Kidney (tissue), 14 donors: ENCODE measurements around the gene KIF3A. TPM values are rescaled to one million over a fixed set of nuclear protein-coding genes. Genes with fewer than 3 reads are reported as not detected.

ENCODE experiments used
- DNase-seq, 5 donors: peaks; one replicate each; pipeline ENCODE4 v3.0.0-alpha.2; 2013 to 2020
- FAIRE-seq: peaks from 2 replicates; lab custom pipeline; 2012; peaks lifted over from hg19 to GRCh38; lab: Jason Lieb, UNC
- H3K27ac ChIP-seq, 2 donors: one replicate each; pipeline ENCODE4 v1.7.0; 2013; ENCODE audit warnings: low read depth in 2 of 2, low read length in 2 of 2, inconsistent platforms in 1 of 2
- H3K27me3 ChIP-seq: one replicate; pipeline ENCODE4 v1.7.1; 2013; ENCODE audit warnings: low read length, inconsistent platforms; ENCODE audit not compliant: control insufficient read depth, insufficient read depth
- H3K36me3 ChIP-seq, 3 donors: one replicate each; pipeline versions ENCODE4 v1.7.0 to v1.7.1; 2013; ENCODE audit warnings: low read length in 3 of 3, control low read depth in 1 of 3, inconsistent platforms in 1 of 3; ENCODE audit not compliant: insufficient read depth in 3 of 3, control insufficient read depth in 2 of 3
- H3K4me1 ChIP-seq, 3 donors: one replicate each; pipeline versions ENCODE4 v1.7.0 to v1.7.1; 2013; ENCODE audit warnings: low read length in 3 of 3, inconsistent platforms in 1 of 3, low read depth in 1 of 3; ENCODE audit not compliant: control insufficient read depth in 2 of 3, insufficient read depth in 2 of 3
- H3K4me3 ChIP-seq, 3 donors: one replicate each; pipeline versions ENCODE4 v1.7.0 to v1.8.1; 2013; ENCODE audit warnings: low read length in 3 of 3, control low read depth in 1 of 3, inconsistent platforms in 1 of 3
- H3K9ac ChIP-seq, 3 donors: one replicate each; pipeline versions ENCODE4 v1.7.0 to v1.7.1; 2013; ENCODE audit warnings: low read length in 3 of 3, control low read depth in 1 of 3, inconsistent platforms in 1 of 3
- H3K9me3 ChIP-seq, 3 donors: one replicate each; pipeline versions ENCODE4 v1.7.0 to v1.7.1; 2013; ENCODE audit warnings: low read length in 3 of 3, control low read depth in 1 of 3, inconsistent platforms in 1 of 3; ENCODE audit not compliant: control insufficient read depth in 2 of 3, insufficient read depth in 1 of 3
- intact Hi-C: fragments of 100-400 bp; cut with DNase I; formaldehyde crosslinking; loops from one replicate; pipeline ENCODE4 v1.11.1; 2022
- polyA plus RNA-seq: library from polyadenylated mRNA; stranded (reverse); fragments of 350-450 nt; fragmentation: Illumina TruSeq; extraction: RNeasy Lipid Tissue Mini Kit (QIAGEN cat#74804); gene quantifications from one replicate; pipeline ENCODE4 v1.2.3, GENCODE V29; 2014; ENCODE audit warnings: low read depth, low replicate concordance; ENCODE audit not compliant: insufficient read depth
- total RNA-seq: library from RNA; stranded (reverse); fragmentation: NEBNext Ultra II Directional; extraction: Animal tissue kit (Norgen Biotek cat#: 25700); gene quantifications from one replicate; pipeline ENCODE4 v1.2.1, GENCODE V29; 2021
- TF ChIP-seq, protein P1 (sequence below): IDR thresholded peaks from 3 replicates; pipeline ENCODE4 v1.5.1; 2012; ENCODE audit warnings: mild to moderate bottlenecking, moderate library complexity, borderline replicate concordance; ENCODE audit not compliant: insufficient read depth; ENCODE audit errors: extremely low read depth
- donor health status: control.
- donor health status: control.
- donor health status: control.
- donor health status: control.
- donor health status: control.
- donor health status: DM: yes; HTN: yes; CAD: no.
- donor health status: Normal renal cell carcinoma (clear cell type).

Gene KIF3A
- total and polyA plus RNA-seq, 2 donors from 2014 or later = 7.1 to 13.9 TPM

DNA sequence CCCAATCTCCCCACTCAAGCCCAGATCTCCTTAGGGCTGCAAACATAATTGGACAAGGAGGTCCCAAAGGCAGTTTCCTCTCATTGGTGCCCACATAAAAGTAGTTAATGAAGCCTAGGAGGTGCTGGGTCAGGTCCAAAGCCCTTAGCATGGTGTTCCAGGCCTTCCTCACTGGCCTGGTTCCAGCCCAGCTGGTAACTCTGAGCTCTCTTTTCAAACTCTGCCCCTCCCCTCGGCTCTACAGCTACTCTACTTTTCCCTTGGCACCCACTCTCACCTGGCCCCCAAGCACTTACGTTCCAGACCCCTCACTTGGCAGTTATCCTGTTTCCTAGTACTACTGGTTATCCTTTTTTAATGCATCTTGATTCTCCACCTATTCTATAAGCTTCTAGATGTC, 29.8 kb upstream of the KIF3A start:
- no peaks in the 10 kb centered on the region for H3K9me3 ChIP-seq
- H3K27ac ChIP-seq = no peak overlapping the region
- intact Hi-C loops = no loop called here
- H3K4me3 ChIP-seq = no peak overlapping the region
- peaks cover 0 to 26% (median 23%) of the 10 kb centered on the region in 3 donors for H3K4me1 ChIP-seq
- DNase-seq (peak in 1 of 5 donors; percentile 22), FAIRE-seq (no peak)
- no peaks in the 10 kb centered on the region for H3K27me3 ChIP-seq
- TF ChIP-seq, protein P1, sequence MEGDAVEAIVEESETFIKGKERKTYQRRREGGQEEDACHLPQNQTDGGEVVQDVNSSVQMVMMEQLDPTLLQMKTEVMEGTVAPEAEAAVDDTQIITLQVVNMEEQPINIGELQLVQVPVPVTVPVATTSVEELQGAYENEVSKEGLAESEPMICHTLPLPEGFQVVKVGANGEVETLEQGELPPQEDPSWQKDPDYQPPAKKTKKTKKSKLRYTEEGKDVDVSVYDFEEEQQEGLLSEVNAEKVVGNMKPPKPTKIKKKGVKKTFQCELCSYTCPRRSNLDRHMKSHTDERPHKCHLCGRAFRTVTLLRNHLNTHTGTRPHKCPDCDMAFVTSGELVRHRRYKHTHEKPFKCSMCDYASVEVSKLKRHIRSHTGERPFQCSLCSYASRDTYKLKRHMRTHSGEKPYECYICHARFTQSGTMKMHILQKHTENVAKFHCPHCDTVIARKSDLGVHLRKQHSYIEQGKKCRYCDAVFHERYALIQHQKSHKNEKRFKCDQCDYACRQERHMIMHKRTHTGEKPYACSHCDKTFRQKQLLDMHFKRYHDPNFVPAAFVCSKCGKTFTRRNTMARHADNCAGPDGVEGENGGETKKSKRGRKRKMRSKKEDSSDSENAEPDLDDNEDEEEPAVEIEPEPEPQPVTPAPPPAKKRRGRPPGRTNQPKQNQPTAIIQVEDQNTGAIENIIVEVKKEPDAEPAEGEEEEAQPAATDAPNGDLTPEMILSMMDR = no peak
- peaks cover 2 to 17% (median 14%) of the 10 kb centered on the region in 3 donors for H3K36me3 ChIP-seq
- H3K9ac ChIP-seq = no peak overlapping the region

DNA sequence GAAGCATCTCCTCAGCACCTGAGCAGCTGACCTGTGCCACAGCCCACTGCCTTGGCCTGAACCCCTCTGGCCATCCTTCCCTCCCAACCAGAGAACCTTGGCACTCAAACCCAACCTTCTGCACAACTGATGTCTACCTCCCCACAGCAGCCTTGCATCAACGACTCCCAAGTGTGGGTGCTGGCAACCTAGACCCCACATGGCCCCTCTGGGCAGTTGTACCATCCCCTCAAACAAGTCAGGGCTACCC, 29.4 kb upstream of the KIF3A start:
- Histone ChIP-seq H3K9ac (no peak overlapping the region), H3K27me3 (no peaks in the 10 kb centered on the region), H3K9me3 (no peaks in the 10 kb centered on the region), H3K4me1 (peaks cover 0 to 24% (median 19%) of the 10 kb centered on the region in 3 donors), H3K36me3 (peaks cover 2 to 17% (median 17%) of the 10 kb centered on the region in 3 donors), H3K27ac (no peak overlapping the region), H3K4me3 (no peak overlapping the region)
- FAIRE-seq (no peak), DNase-seq (peak in 1 of 5 donors; percentile 18)
- intact Hi-C loops = no loop called here
- TF ChIP-seq, protein P1 = no peak

DNA sequence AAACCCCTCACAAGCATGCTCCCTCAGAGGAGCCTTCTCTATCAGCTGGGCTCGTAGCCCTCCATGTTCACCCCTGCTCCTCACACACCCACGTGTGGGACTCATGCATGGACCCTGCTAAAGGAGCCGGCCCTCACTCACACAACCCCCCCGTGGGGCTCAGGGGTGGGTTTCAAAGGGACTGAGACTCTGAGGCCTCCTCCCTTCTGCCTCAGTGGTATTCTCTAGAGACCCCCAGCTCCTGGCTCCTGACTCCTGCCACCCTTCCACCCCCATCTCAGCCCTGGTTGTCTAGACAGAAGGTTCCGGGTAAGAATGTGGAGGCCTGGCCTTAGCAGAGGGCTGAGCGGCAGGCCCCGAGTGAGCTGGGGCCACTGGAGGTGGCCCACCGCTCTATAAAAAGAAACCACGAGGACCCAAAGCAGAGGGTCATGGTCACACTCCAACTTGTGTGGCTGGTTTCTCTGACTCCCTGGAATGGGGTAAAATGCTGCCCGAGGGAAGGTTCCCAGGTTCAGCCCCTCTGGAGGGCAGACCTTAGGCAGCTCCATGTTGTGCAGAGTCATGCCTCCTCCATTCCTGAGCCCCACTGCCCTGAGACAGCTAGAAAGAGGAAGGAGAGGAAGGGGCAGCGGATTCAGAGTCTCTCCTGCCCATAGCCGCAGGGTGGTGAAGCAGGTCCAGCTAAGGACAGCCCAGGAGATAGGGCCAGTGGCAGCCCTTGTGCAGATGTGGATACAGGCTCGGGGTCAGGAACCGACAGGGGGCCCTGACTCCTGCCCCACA, 28.9 kb upstream of the KIF3A start:
- no peaks in the 10 kb centered on the region for H3K9me3 ChIP-seq
- intact Hi-C loops = no loop called here
- H3K36me3 ChIP-seq = peaks cover 2 to 22% (median 18%) of the 10 kb centered on the region in 3 donors
- no peak overlapping the region for H3K27ac ChIP-seq
- H3K4me3 ChIP-seq = no peak overlapping the region
- DNase-seq (peak in 1 of 5 donors; percentile 25), FAIRE-seq (no peak)
- H3K9ac ChIP-seq = no peak overlapping the region
- no peaks in the 10 kb centered on the region for H3K27me3 ChIP-seq
- TF ChIP-seq, protein P1 = no peak
- H3K4me1 ChIP-seq = peaks cover 0 to 22% (median 14%) of the 10 kb centered on the region in 3 donors
